Activated CD4-positive, alpha-beta T cell treated with anti-CD3 and anti-CD28 coated beads, Interleukin-2, amount 50 U/mL, for 48 hours (primary cell): ENCODE measurements around the gene SLC38A10.

ENCODE experiments used
- DNase-seq, 2 experiments: peaks; one replicate each; pipeline ENCODE4 v3.0.0-alpha.2; 2020

Gene SLC38A10

DNA sequence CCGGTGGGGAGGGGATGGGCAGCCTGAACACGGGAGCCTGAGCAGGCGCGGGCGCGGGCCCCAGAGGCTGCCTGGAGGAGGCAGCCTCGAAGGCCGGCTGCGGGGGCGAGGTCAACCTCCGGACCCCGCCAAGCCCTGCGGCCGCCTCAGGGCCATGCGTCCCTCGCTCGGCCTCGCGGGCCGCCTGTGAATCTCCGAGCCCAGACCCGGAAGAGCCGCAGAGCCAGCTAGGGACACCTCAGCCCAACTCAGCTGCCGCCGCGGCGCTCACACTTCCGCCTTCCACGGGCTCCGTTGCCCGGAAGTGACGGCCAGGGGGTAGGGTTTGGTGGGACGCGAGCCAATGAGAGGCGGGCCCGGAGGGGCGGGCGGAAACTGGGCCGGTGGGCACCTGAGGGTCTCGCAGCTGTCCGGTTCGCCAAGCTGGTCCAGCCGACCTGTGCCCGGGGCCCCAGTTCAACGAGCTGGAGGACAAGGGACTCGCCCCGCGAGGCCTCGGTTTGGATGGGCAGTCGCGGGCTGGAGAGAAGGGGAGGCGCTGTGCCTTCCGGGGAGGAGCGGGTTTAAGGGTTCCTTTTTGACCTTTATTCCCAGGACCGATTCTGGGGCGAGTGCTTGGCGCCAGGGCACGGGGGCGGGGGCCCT lies at the start of gene SLC38A10:
Gene SLC38A10, minus strand, starts transcription at position 277 of the 645 bp plus-strand sequence. CDS start 386 bp downstream, outside the sequence.
- DNase-seq: peak; percentile 92 to 94

DNA sequence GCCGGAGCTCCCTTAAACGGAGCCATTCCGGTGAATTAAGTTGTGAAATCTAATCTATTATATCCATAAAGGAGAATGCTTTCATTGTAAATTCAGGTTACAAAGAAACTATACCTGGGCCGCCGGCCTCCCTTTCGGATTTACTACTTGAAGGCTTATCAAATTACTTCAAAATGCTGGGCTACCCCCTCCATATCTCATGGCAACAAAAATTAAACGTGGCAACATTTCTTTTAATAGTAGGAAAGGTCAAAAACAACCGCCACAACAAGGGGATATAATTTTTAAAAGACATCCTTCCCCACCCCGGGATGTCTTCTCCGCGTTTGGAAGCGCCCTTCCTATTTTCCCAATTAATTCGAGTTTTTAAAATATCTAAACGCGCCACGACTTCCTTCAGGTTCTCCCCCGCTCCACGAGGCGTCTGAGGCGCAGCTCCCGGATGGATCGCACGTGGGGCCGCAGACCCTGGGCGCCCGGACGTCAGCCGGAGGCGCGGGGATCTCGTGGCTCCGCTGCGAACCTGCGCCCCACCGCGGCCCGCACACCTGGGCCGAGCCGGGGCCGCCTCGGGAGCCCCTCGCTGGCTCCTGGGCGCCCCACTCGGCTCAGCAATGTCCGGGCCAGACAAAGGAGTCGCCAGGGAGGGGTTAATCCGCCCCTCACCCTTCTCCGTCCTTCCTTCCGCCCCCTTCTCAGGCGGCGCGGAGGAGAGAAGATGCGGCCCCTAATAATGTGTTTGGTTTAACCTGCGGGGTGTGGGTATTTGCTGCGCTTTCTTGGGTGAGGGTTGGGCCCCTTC lies 47.4 kb upstream of the SLC38A10 start:
- DNase-seq: no peak

DNA sequence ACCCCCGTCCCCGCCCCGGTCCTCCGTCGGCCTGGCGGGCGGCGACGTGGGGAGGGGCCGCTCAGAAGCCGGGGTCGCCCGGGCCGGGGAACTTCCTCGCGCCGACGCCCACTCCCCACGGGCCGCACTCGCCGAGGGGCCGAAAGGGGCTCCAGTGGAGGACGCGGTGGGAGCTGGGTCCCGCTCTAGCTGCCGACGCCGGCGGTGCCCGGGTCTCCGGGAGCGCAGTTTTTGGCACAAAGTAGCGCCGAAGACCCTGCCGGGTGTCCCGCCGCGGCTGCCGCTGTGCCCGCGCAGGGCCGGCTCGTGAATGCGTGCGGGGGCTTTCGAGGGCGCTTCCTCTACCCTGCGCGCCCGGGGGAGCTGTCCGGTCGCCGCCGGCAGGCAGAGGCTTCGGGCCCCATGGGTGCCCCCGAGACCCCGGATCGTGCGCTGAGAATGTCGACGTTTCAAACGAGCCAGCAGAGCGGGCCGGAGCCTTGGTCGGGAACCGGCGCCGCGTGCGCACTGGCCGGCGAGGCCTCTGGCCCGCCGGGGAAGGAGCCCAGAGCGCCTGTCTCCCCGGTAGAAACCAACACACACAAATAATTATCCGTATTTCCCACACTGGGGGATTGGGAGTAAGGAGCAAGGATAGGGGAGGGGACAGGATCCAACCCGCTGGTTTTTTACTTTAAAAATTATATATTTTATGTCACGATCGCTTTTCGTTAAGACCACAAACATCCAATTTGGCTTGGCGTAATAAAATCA lies 46.6 kb upstream of the SLC38A10 start:
- DNase-seq: no peak

DNA sequence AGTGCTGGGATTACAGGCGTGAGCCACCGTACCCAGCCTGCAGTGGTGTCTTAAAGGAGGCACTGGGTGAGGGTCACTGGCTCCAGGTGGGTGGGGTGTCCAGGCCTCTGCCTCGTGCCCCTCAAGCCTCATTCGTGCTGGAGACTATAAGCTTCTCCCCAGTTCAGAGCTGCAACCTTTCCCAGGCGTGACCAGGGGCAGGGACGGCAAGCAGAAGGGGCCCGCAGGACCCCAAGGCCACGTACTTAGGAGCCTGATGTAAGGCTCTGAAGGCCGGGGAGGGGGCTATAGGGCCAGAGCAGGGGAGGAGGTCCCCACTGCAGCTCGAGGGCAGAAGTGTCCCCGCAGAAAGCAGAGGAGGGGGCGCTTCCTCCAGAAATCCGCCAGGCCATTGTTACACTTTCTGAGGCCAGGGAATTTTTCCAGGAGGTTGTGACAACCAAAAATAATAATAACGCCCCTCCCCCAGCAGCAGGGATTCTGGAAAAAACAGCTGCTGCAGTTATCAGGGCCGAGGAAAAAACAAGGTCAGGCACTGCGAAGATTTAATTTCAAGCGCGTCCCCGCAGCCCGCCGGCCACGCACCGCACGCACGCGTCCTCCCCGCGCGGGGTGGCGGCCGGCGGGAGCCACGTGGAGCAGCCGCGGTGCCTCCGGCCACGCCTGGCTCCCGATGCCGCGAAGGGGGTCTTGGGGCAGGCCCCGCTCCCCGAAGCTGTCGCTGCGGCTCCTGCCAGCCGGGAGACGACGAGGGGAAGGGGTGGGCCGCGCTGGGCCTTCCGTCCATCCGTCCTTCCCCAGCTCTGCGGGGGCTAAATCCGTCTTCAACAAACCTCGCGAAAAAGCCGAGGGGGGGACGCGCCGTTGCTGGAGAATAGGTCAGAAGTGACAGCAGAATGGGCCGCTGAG lies 45.8 kb upstream of the SLC38A10 start:
- no peak for DNase-seq

DNA sequence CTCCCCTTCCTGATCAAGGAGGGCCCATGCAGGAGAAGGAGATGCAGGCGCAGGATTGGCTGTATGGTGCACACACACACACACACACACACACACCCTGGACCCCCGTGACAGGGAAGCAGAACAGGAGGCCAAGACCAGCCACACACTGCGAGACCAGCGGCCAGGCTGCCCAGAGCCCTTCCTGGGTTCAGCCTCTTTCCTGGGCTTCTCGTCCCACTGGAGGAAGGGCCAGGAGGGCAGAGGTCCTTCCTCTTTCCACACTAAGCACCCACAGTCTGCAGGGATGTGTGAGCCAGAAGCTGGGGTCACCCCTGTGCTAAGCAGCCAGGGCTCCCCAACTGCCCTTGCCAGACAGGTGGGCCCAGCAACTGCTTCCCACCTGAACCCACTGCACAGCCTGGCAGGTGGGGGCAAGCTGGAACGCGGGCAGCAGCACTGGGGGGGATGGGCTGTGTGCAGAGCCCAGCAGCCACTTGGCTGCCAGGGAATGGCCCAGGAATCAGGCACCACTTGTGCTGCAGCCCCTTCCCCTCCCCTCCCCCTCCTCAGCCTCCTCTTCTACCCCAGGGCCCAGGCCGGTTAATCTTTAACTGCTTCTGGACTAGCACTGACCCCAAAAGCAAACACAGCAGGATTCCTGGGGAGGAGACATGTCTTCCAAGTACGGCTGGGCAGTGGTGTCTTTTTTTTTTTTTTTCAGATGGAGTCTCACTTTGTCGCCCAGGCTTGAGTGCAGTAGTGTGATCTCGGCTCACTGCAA lies 44.6 kb upstream of the SLC38A10 start:
- no peak for DNase-seq

DNA sequence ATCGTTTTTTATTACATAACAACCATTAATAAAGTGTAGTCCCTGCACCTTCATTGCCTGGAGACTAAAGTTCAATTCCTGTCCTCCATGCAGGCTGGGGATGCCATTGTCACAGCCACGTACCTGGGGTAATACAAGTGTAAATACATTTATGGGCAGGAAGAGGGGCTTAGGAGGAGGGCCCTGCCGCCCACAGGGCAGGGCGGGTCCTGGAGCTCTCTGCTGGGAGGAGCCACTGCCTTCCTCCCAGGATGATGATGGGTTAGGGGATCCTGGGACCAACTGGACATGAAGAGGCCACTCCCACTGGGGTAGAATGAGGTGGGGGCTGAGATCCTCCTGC lies 44.1 kb upstream of the SLC38A10 start:
- DNase-seq: no peak

DNA sequence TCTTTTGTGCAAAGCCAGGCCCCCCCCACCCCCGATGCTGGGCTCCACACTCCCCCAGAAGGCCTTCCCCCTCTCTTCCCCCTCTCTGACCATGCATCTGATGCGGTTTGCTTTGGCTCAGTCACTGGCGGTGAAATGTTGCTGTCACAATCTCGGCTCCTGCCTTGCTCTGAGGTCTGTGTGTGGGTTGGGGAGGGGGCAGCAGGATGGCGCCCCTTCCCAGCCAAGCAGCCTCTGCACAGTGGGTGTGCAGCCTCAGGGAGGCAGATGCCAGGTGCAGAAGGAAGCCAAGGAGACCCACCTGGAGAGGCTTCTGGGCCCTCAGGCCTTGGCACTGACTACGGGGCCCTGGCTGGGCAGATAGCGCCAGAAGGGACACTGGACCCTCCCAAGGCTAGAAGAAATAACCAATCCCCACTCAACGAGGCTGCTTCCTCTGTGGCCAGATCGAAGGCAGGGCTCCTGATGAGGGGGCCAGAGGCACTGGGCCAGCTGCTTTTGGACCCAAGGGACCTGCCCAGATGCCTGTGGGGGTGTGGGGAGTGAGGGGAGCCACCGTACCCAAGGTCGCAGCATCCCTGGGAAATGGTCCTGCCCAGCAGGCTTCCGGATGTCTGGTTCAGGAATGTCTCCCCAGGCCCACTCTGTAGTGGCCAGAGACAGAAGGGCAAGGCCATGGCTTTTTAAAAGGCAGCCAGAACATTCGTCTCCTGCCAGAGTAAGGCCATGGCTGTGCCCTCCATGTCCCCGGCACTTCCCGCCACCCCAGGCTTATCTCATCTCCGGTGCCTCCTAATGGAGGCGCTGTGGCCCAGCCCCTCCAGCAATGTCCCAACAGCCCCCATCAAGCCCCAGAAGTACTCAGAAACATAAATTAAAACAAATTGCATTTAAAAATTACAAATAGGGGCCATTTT lies 43.4 kb upstream of the SLC38A10 start:
- DNase-seq: no peak

DNA sequence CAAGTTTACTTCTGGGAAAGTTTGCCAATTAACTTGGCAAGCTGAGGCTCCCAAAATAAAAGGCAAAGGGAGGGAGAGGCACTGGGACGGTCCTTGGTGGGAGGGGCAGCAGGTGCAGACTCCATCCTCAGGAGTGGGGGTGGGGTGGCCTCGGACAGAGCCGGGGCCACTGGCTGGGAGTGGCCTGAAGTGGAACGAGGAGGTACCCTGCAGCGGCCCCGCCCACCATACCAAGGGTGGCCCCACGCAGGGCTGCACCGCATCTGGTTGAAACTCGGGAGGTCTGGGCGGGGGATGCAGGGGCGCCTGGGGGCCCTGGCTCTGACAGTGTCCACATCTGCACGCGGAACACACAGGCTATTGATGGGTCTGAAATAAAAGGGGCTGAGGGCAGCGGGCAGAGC lies 42.4 kb upstream of the SLC38A10 start:
- no peak for DNase-seq

DNA sequence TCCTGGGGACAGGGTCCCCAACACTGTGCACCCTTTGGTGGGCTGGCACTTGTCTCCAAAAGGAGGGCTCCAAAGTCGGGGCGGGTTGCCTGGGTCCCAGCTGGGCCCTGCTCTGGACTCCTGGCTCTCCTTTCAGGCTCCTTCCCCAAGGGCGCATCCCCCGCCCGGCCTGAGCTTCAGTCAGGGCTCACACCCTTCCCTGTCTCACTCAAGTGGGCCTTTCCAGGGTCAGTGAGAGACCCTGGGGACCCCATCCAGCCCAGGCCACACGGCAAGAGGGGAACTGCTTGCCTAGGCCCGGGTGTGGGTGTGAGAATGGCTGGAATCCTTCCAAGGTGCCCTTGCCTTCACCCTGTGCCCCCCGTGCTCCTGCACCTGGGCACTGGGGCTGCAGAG lies 41.8 kb upstream of the SLC38A10 start:
- DNase-seq: no peak

DNA sequence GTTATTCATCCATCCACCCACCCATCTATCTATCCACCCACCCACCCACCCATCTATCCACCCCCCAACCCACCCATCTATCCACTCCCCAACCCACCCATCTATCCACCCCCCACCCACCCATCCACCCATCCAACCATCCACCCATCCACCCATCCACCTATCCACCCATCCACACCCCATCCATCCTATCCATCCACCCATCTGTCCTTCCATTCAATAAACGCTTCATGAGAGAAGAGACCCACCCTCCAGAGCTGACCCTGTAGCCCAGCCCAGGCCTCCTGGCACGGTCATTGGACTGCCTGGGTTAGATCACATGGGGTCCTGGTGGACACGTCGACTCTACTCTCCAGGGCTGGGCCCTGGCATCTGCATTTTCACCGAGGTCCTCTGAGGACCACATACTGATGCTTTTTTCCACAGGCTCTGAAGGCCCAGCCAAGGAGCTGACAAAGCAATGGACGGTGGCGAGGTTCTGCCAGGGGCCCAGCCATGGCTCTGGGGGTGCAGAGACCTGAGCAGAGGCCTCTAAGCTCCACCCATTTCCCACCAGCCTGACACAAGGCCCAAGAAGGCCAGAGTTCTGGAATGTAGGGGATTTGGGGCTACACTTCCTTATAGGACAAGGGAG lies 41.3 kb upstream of the SLC38A10 start:
- DNase-seq: no peak

DNA sequence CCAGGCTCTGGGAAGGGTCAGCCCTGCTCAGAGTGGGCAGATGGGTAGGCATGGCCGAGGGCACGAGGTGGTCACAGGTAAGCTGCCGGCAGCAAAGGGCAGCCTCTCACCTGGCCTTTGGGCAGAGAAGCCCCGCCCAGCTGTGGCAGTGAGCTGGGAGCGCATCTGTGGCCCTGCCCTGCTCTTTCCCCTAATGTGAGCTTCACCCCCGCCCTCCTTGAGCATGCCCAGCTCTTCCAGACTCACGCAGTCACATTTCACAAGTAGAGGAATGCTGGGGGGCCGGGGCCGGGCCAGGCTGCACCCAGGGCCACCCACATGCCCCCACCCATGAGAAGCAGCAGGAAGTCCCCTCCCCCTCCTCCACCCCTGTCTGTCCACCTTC lies 40.7 kb upstream of the SLC38A10 start:
- no peak for DNase-seq

DNA sequence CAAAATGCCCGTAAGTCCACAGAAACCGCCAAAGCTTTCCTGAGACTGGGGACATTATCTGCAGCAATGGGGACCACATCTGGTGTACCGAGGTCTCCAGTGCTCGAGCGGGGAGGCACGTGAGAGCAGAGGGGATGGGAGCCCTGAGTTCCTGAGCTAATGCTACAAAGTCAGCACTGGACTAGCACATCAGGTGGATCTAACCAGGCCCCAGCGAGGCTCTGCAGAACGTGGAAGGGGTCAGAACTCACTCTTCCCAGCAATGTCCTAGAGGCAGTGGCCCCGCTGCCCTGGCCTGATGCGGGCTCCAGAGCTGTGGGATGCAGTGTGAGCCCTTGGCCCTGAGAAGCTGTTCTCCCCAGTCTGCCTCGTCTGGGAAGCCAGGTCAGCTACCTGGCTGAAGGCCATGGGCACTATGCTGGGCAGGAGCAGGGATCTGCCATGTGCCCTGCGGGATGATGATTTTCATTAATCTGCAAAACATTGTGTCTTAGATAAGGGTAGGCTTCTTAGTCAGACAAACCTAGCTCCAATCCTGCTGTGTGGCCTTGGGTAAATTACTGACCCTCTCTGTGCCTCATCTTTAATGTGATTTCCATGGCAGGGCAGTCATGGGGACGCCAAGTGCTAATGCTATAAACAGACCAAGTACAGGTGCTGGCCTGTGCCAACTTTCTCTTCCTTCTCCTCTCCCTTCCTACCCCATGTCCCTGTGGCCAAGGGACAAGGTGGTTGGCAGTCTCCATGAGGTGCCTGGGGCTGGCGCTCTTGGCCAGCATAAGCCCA lies 40.1 kb upstream of the SLC38A10 start:
- DNase-seq: no peak

DNA sequence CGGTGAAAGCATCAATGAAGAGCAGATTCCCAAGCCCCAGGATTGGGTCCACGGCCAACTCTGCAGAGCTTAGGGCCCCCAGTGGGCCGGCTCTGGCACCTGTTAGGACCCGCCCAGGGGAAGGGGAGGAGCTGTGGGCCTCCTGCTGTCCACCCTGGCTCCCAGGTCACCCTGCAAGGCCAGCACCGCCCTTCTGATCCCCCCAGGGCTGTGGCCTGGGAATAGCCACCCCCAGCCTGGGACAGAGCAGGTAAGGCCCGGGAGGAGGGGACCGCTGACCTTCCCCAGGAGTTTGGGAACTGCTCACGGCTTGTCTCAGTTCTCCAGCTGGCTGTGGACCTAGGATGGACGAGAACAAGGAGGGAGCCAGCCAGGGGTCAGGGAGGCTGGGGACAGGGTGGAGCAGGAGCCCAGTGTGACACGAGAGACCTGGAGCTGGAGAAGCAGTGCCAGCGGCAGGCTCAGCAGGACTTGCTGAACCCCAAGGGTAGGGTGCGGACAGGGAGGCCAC lies 39.3 kb upstream of the SLC38A10 start:
- no peak for DNase-seq

DNA sequence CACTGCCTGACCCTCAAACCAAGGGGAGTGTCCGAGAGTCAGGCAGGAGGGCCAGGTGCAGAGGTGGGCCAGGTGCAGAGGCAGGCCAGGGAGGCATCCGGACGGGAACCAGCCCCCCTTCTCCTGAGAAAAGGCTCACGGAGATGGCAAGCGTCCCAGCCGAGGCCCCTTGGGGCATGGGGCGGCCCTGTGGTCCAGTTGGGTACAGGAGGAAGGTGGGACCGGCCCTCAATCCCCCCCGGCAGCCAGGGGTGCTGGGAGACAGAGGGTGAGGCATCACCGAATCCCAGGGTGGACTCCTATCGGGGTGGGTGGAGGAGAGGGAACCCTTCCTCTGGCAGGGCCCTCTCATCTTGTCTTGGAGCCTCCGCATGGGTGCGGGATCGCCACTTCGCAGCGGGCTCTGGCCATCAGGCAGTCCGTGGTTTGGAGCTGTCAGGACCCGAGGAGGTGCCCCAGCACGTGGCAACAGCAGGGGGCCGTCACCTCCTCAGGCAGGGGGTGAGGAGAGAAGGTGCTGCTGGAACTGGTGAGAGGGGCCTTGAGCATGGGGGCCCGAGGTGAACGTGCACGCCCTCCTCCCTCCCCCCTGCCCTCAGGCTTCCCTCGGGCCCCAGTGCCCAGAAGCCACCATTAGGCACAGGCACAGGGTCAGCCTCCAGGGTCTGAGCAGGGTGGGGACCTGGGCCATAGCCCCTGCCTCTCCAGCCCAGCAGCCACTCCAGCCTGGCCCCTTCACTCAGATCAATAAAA lies 38.7 kb upstream of the SLC38A10 start:
- no peak for DNase-seq

DNA sequence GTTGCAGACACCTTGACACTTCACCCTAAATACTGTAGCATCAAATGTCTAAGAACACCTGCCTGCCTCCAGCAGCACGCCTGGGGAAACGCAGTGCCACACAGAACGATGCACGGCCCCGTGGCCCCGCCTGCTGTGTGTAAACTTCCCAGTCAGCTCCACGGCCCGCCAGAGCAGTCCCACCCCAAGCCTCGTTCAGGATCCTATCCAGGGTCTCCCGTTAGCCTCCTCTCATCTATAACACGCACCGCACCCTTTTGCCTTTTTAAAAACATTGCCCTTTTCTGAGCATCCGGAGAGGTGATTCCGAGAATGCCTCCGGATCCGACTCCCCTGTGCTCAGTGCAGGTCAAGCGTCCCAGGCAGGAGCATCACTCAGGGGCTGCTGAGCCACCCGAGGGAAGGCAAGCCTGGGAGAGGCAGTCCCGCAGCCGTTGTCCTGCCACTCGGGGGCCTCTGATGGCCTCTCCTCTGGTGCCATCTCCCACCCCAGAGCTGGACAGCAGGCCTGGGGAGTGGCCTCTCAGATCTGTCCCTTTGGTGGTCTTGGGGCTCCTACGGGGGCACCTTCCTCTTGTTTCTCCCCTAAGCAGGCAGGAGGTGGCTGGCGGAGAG lies 37.9 kb upstream of the SLC38A10 start:
- no peak for DNase-seq

DNA sequence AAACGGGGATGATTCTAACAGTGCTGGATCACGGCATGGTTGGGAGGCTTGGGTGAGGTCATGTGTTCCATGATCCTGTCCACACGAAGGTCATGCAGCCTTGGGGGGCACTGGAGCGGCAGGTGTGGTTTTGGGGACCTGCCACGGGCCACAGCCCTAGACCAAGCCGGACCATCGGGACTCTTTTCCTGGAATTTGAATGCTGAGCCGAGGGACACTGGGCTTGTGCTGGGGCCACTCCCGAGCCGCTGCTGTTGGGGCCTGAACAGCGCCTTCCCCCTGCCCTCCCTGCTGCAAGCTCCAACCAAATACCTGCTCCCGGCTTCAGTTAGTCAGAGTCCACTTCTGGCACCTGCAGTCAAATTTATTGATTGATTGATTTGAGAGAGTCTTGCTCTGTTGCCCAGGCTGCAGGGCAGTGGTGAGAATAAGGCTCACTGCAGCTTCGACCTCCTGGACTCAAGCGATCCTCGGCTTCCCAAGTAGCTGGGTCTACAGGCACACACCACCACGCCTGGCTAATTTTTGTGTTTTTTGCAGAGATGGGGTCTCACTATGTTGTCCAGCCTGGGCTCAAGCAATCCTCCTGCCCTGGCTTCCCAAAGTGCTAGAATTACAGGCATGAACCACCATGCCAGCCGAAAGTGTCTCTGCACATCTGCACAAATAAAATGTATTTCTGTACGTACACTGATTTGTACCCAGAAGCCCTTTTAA lies 37.2 kb upstream of the SLC38A10 start:
- no peak for DNase-seq

DNA sequence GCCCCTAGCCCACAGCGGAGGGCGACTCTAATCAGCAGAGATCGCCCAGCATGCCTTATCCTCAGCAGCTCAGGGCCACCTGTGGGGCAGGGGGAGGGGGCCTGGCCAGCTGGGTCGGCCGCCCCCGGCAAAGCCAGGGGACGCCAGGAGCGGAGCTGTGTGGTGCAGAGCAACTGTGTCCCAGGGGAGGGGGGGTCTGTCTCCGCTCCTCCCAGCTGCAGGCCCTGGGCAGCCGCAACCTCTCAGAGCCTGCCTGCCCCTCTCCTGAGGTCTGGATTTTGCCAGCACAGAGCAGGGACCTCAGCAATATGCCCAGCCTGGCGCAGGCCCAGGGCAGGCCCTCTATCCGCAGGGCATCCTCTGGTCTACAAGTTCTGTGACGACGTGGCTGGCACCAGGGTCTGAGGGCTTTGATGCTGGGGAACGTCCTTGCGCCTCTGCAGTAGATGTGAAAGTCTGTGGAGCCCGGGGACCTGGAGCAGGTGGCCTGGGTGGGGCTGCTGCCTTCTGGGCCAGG lies 36.5 kb upstream of the SLC38A10 start:
- no peak for DNase-seq
